GM23248 (cell line): ENCODE measurements around the gene SCYL1. TPM values are rescaled to one million over a fixed set of nuclear protein-coding genes. Genes with fewer than 3 reads are reported as not detected.

Source experiments
- DNase-seq: peaks from one replicate; pipeline ENCODE4 v3.0.0-alpha.2; 2015
- H2AFZ ChIP-seq: fragments of 200-600 bp; sonication (generic); 2 replicates; pipeline ENCODE4 v1.6.1; 2016; ENCODE audit warnings: antibody characterized with exemption
- H3F3A ChIP-seq: fragments of 200-600 bp; sonication (generic); 2 replicates; pipeline ENCODE4 v1.6.1; 2016; ENCODE audit warnings: mild to moderate bottlenecking, antibody characterized with exemption, mixed run types; ENCODE audit not compliant: insufficient read depth
- H3K27ac ChIP-seq: fragments of 200-600 bp; sonication (generic); 2 replicates; pipeline ENCODE4 v1.5.1; 2016; ENCODE audit warnings: mild to moderate bottlenecking
- H3K27me3 ChIP-seq: fragments of 200-600 bp; sonication (generic); replicated peaks from 2 replicates; pipeline ENCODE4 v1.6.1; 2016; ENCODE audit warnings: mild to moderate bottlenecking; ENCODE audit not compliant: insufficient read depth
- H3K36me3 ChIP-seq: fragments of 200-600 bp; sonication (generic); 2 replicates; pipeline ENCODE4 v1.6.1; 2016; ENCODE audit warnings: low read depth, mild to moderate bottlenecking
- H3K4me1 ChIP-seq: fragments of 200-600 bp; sonication (generic); 2 replicates; pipeline ENCODE4 v1.6.1; 2016; ENCODE audit warnings: mild to moderate bottlenecking; ENCODE audit not compliant: insufficient read depth
- H3K4me2 ChIP-seq: fragments of 200-600 bp; sonication (generic); one replicate; pipeline ENCODE4 v1.6.1; 2016; ENCODE audit warnings: mild to moderate bottlenecking; ENCODE audit not compliant: unreplicated experiment
- H3K4me3 ChIP-seq: fragments of 200-600 bp; sonication (generic); 2 replicates; pipeline ENCODE4 v1.5.1; 2016; ENCODE audit warnings: mild to moderate bottlenecking
- H3K79me2 ChIP-seq: fragments of 200-600 bp; sonication (generic); 2 replicates; pipeline ENCODE4 v1.6.1; 2016; ENCODE audit warnings: mild to moderate bottlenecking; ENCODE audit not compliant: insufficient read depth
- H3K9ac ChIP-seq: fragments of 200-600 bp; sonication (generic); 2 replicates; pipeline ENCODE4 v1.6.1; 2016; ENCODE audit warnings: mild to moderate bottlenecking
- H3K9me2 ChIP-seq: fragments of 200-600 bp; sonication (generic); 2 replicates; pipeline ENCODE4 v1.6.1; 2016; ENCODE audit warnings: mixed run types, mild to moderate bottlenecking, moderate library complexity; ENCODE audit not compliant: insufficient read depth
- H3K9me3 ChIP-seq: fragments of 200-600 bp; sonication (generic); one replicate; pipeline ENCODE4 v1.6.1; 2017; ENCODE audit warnings: low read depth
- H4K20me1 ChIP-seq: fragments of 200-600 bp; sonication (generic); 2 replicates; pipeline ENCODE4 v1.6.0; 2016; ENCODE audit not compliant: insufficient read depth
- EZH2 ChIP-seq: fragments of 200-600 bp; sonication (generic); IDR thresholded peaks from 2 replicates; pipeline ENCODE4 v1.6.1; 2018; ENCODE audit warnings: antibody characterized with exemption, mild to moderate bottlenecking; ENCODE audit not compliant: insufficient read depth, poor library complexity, severe bottlenecking
- EZH2phosphoT487 ChIP-seq: fragments of 200-600 bp; sonication (generic); IDR thresholded peaks from 2 replicates; pipeline ENCODE4 v1.6.1; 2018; ENCODE audit warnings: antibody characterized with exemption, moderate library complexity, mild to moderate bottlenecking, low read depth; ENCODE audit not compliant: insufficient read depth
- WGBS, 2 experiments: methylation state at CpG; one replicate each; pipeline ENCODE4 v1.1.6; 2015 to 2017; ENCODE audit warnings: low lambda C conversion rate in 2 of 2, low coverage in 1 of 2; ENCODE audit errors: missing lambda C conversion rate in 2 of 2; 5-methylcytosine and 5-hydroxymethylcytosine counted together
- in situ Hi-C: fragments of 300-500 bp; cut with MboI; formaldehyde crosslinking; loops from 2 replicates; pipeline ENCODE4 v1.15.0; 2020
- polyA plus RNA-seq: library from polyadenylated mRNA; unstranded; fragments of >200 nt; fragmentation: Nextera tagmentation; extraction: Ambion mirVana; gene quantifications from 2 replicates; pipeline ENCODE4 v1.2.1, GENCODE V29; 2016
- total RNA-seq: library from RNA; depleted of rRNA; stranded (reverse); fragments of >200 nt; shearing (Covaris generic); gene quantifications from 2 replicates; pipeline ENCODE4 v1.2.3, GENCODE V29; 2014

Gene SCYL1
- total and polyA plus RNA-seq, 2 experiments from 2014 or later, result 90.7 to 115 TPM

DNA sequence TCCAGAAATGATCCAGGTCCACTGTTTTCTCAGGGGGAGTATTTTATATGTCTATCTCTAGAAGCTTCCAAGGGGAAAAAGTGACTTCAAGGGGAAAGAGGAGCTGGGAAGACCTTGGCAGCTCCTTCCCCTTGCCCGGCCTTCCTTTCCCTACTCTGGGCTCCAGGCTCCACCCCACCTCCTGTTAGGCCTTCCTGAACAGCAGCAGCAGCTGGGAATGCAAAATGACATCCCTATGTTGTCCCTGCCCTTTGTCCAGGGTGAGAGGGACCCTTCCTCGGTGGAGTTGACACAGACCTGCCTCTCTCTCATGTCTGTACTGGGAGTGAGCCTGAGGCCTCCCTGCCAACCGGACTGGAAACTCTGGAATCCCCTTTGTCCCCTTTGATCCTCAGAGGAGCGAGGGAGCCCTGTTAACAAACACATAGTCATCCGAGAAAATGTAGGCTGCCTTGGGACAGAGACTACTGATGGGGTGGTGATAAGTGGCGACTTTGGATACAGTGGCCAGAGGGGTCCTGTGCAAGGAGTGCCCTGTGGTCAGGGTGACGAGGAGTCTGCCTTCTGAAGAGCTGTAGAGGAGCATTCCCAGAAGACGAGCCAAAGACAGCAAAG is 35.1 kb upstream of the SCYL1 start:
- H2AFZ ChIP-seq, result no peak overlapping the region

DNA sequence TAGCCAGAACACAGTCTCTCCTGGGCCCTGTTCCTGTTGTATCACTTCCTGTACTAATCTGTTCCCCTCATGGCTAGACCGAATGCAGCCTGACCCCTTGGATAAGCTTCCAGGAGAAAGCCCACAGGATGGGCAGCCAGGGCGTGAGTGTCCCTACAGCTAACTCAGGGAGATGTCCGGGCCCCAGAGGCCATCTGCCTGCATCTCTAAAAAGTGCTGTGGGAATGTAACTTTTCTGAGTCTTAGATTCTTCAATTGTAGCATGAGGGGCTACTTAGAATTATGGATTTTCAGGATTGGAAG is 33.8 kb upstream of the SCYL1 start:
- peak; percentile 34 for DNase-seq
- H4K20me1 ChIP-seq, result no peaks in the 10 kb centered on the region
- H3K9ac ChIP-seq, result peak overlapping the region; percentile 91
- peaks cover 93% of the 10 kb centered on the region for H3K4me1 ChIP-seq
- in situ Hi-C loops, result no loop called here
- H3K79me2 ChIP-seq, result peaks cover 58% of the 10 kb centered on the region
- H3K4me2 ChIP-seq, result peak overlapping the region; percentile 82
- 76 to 79% methylated on average over 3 of the region's 3 CpGs for WGBS, 2 experiments
- H2AFZ ChIP-seq, result no peak overlapping the region
- H3K4me3 ChIP-seq, result peak overlapping the region; percentile 43
- H3K27ac ChIP-seq, result peak overlapping the region; percentile 100
- TF ChIP-seq EZH2phosphoT487, result no peak
- no peak for TF ChIP-seq EZH2
- H3F3A ChIP-seq, result peaks cover 87% of the 10 kb centered on the region
- no peaks in the 10 kb centered on the region for H3K36me3 ChIP-seq
- no peaks in the 10 kb centered on the region for H3K9me2 ChIP-seq
- H3K27me3 ChIP-seq, result no peaks in the 10 kb centered on the region
- H3K9me3 ChIP-seq, result no peaks in the 10 kb centered on the region

More for the DNA sequence above, 35.1 kb upstream of the SCYL1 start:
- no peak for TF ChIP-seq EZH2phosphoT487
- 0 out of 2 replicates have a peak overlapping the region, but pooled peaks have one; percentile 19 for H3K4me3 ChIP-seq
- H4K20me1 ChIP-seq, result no peaks in the 10 kb centered on the region
- peaks cover 94% of the 10 kb centered on the region for H3K4me1 ChIP-seq
- no peaks in the 10 kb centered on the region for H3K36me3 ChIP-seq
- H3K27ac ChIP-seq, result peak overlapping the region; percentile 100
- peak overlapping the region; percentile 82 for H3K4me2 ChIP-seq
- no peaks in the 10 kb centered on the region for H3K9me3 ChIP-seq
- H3K9ac ChIP-seq, result peak overlapping the region; percentile 91
- in situ Hi-C loops, result no loop called here
- H3K79me2 ChIP-seq, result peaks cover 58% of the 10 kb centered on the region
- no peaks in the 10 kb centered on the region for H3K27me3 ChIP-seq
- no peaks in the 10 kb centered on the region for H3K9me2 ChIP-seq
- peaks cover 88% of the 10 kb centered on the region for H3F3A ChIP-seq
- DNase-seq, result peak; percentile 70
- 27 to 30% methylated on average over 8 of the region's 8 CpGs for WGBS, 2 experiments

DNA sequence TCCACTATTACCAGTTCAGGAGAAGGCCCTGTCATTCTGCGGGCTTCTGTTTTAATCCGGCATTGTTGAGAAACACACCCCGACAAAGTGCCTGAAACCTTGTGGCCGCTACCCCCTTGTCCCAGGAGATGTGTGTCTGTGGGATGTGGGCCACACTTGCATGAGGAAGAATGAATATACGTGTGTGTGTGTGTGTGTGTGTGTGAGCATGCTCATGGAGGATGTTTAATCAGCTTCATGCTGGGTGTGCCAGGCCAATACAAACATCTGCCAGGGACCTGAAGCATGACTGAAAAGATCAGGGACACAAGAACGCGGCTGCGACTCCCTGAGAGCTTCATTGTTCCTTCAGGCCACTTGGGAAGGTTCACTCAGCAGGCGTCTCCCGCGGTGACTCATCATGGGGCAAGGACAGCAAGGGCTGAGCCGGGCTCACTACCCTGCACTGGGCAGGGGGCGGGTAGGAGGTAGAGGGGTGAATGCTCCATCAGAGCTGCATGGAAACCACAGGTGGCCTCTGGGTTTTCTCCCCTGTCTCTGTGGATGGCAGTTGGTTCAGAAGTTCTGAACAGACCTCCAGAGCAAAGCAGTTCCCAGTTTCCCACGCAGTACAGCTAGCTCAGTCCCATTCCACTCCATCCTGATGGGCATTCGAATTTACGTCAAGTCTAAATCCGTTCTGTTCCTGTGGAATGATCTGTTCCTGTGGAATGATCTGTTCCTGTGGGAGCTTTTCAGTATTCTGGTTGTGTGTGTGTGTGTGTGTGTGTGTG is 33.1 kb upstream of the SCYL1 start:
- peaks cover 58% of the 10 kb centered on the region for H3K79me2 ChIP-seq
- in situ Hi-C loops, result no loop called here

DNA sequence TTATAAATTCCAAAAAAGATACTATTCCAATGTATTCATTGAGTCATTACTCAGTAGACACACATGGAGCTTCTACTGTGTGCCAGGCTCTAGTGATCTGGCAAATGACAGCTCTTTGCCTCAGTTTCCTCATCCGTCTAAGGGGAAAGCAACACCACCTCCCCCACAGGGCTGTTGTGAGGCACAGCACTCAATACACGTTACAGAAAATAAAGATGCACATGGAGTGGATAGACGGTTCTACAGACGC is 32.6 kb upstream of the SCYL1 start:
- H3K4me3 ChIP-seq, result peak overlapping the region; percentile 43
- H3K79me2 ChIP-seq, result peaks cover 59% of the 10 kb centered on the region

More for the DNA sequence above, 33.1 kb upstream of the SCYL1 start:
- peaks cover 87% of the 10 kb centered on the region for H3F3A ChIP-seq
- no peaks in the 10 kb centered on the region for H4K20me1 ChIP-seq
- H3K4me1 ChIP-seq, result peaks cover 93% of the 10 kb centered on the region
- H3K9ac ChIP-seq, result peak overlapping the region; percentile 91
- H3K9me2 ChIP-seq, result no peaks in the 10 kb centered on the region
- WGBS, 2 experiments, result 3% methylated on average over 17 of the region's 17 CpGs
- no peak overlapping the region for H2AFZ ChIP-seq
- no peaks in the 10 kb centered on the region for H3K27me3 ChIP-seq
- no peak for TF ChIP-seq EZH2
- no peak for TF ChIP-seq EZH2phosphoT487
- H3K36me3 ChIP-seq, result no peaks in the 10 kb centered on the region
- peak; percentile 96 for DNase-seq
- H3K9me3 ChIP-seq, result no peaks in the 10 kb centered on the region
- H3K4me2 ChIP-seq, result peak overlapping the region; percentile 82
- peak overlapping the region; percentile 100 for H3K27ac ChIP-seq
- peak overlapping the region; percentile 43 for H3K4me3 ChIP-seq

More for the DNA sequence above, 32.6 kb upstream of the SCYL1 start:
- H3K36me3 ChIP-seq, result no peaks in the 10 kb centered on the region
- H3K4me1 ChIP-seq, result peaks cover 91% of the 10 kb centered on the region
- 1 to 4% methylated on average over 4 of the region's 4 CpGs for WGBS, 2 experiments
- in situ Hi-C loops, result no loop called here
- H4K20me1 ChIP-seq, result no peaks in the 10 kb centered on the region
- no peak for DNase-seq
- H3K27me3 ChIP-seq, result no peaks in the 10 kb centered on the region
- peak overlapping the region; percentile 100 for H3K27ac ChIP-seq
- no peaks in the 10 kb centered on the region for H3K9me3 ChIP-seq
- H3K4me2 ChIP-seq, result peak overlapping the region; percentile 82
- no peak overlapping the region for H2AFZ ChIP-seq
- peak overlapping the region; percentile 91 for H3K9ac ChIP-seq
- no peak for TF ChIP-seq EZH2phosphoT487
- TF ChIP-seq EZH2, result no peak
- H3K9me2 ChIP-seq, result no peaks in the 10 kb centered on the region
- H3F3A ChIP-seq, result peaks cover 86% of the 10 kb centered on the region
